Mesenchymal stem cell (in vitro differentiated cells and primary cell): Measurements from ENCODE around the gene HADHB.

Experiments used
- DNase-seq: peaks from one replicate; pipeline ENCODE4 v3.0.0-alpha.2; 2013
- H2AFZ ChIP-seq: one replicate; pipeline ENCODE4 v1.6.1; 2013; ENCODE audit warnings: low read depth, mild to moderate bottlenecking, control low read depth, inconsistent platforms, low read length, moderate library complexity
- H2AK5ac ChIP-seq: 2 replicates; pipeline ENCODE4 v1.6.1; 2013; ENCODE audit warnings: low read length, moderate library complexity, mild to moderate bottlenecking, inconsistent platforms; ENCODE audit not compliant: severe bottlenecking
- H2BK120ac ChIP-seq: one replicate; pipeline ENCODE4 v1.6.1; 2013; ENCODE audit warnings: low read depth, mild to moderate bottlenecking, inconsistent platforms, low read length, moderate library complexity
- H2BK12ac ChIP-seq, 2 experiments: one replicate each; pipeline ENCODE4 v1.6.1; 2013; ENCODE audit warnings: inconsistent platforms in 2 of 2, low read length in 2 of 2, mild to moderate bottlenecking in 2 of 2, moderate library complexity in 2 of 2, control low read depth in 1 of 2
- H2BK15ac ChIP-seq: one replicate; pipeline ENCODE4 v1.6.1; 2013; ENCODE audit warnings: mild to moderate bottlenecking, low read depth, inconsistent platforms; ENCODE audit not compliant: poor library complexity, severe bottlenecking
- H2BK5ac ChIP-seq: 2 replicates; pipeline ENCODE4 v1.6.1; 2013; ENCODE audit warnings: low read depth, mild to moderate bottlenecking, low read length, control low read depth, inconsistent platforms; ENCODE audit not compliant: poor library complexity, severe bottlenecking
- H3K14ac ChIP-seq, 2 experiments: one replicate each; pipeline ENCODE4 v1.6.1; 2013; ENCODE audit warnings: inconsistent platforms in 2 of 2, low read length in 2 of 2, control low read depth in 1 of 2, mild to moderate bottlenecking in 1 of 2, moderate library complexity in 1 of 2
- H3K18ac ChIP-seq, 2 experiments: one replicate each; pipeline ENCODE4 v1.6.1; 2013; ENCODE audit warnings: inconsistent platforms in 2 of 2, low read length in 2 of 2, control low read depth in 1 of 2, low read depth in 1 of 2, mild to moderate bottlenecking in 1 of 2
- H3K23ac ChIP-seq, 2 experiments: one replicate each; pipeline ENCODE4 v1.6.1; 2013; ENCODE audit warnings: inconsistent platforms in 2 of 2, low read length in 2 of 2, mild to moderate bottlenecking in 2 of 2, moderate library complexity in 2 of 2, control low read depth in 1 of 2
- H3K27ac ChIP-seq: 2 replicates; pipeline ENCODE4 v1.5.1; 2013; ENCODE audit warnings: mild to moderate bottlenecking, moderate library complexity, low read length, control low read depth, inconsistent platforms; ENCODE audit not compliant: poor library complexity, severe bottlenecking
- H3K27me3 ChIP-seq, 2 experiments: 2 replicates each; pipeline versions ENCODE4 v1.6.1 to v1.7.0; 2013; ENCODE audit warnings: low read length in 2 of 2, mild to moderate bottlenecking in 2 of 2, moderate library complexity in 2 of 2, control low read depth in 1 of 2, inconsistent platforms in 1 of 2; ENCODE audit not compliant: control insufficient read depth in 1 of 2, insufficient read depth in 1 of 2
- H3K36me3 ChIP-seq, 2 experiments: 2 replicates each; pipeline versions ENCODE4 v1.6.1 to v1.7.0; 2013; ENCODE audit warnings: low read length in 2 of 2, control low read depth in 1 of 2, inconsistent platforms in 1 of 2, low read depth in 1 of 2, mild to moderate bottlenecking in 1 of 2; ENCODE audit not compliant: insufficient read depth in 2 of 2, control insufficient read depth in 1 of 2
- H3K4ac ChIP-seq, 2 experiments: one replicate each; pipeline ENCODE4 v1.6.1; 2013; ENCODE audit warnings: inconsistent platforms in 2 of 2, low read length in 2 of 2, mild to moderate bottlenecking in 2 of 2, moderate library complexity in 2 of 2, control low read depth in 1 of 2, low read depth in 1 of 2
- H3K4me1 ChIP-seq: 2 replicates; pipeline ENCODE4 v1.6.1; 2013; ENCODE audit warnings: low read depth, low read length, control low read depth; ENCODE audit not compliant: control insufficient read depth, insufficient read depth
- H3K4me2 ChIP-seq: 2 replicates; pipeline ENCODE4 v1.6.1; 2013; ENCODE audit warnings: low read length, mild to moderate bottlenecking, inconsistent platforms; ENCODE audit not compliant: poor library complexity, severe bottlenecking
- H3K4me3 ChIP-seq, 2 experiments: 2 replicates each; pipeline versions ENCODE4 v1.5.1 to v1.7.0; 2013; ENCODE audit warnings: low read length in 2 of 2, mild to moderate bottlenecking in 2 of 2, control low read depth in 1 of 2, low read depth in 1 of 2; ENCODE audit not compliant: insufficient read depth in 1 of 2
- H3K79me1 ChIP-seq: replicated peaks from 2 replicates; pipeline ENCODE4 v1.6.1; 2013; ENCODE audit warnings: mild to moderate bottlenecking, control low read depth, low read length, inconsistent platforms; ENCODE audit not compliant: poor library complexity, severe bottlenecking
- H3K9ac ChIP-seq: 2 replicates; pipeline ENCODE4 v1.7.0; 2013; ENCODE audit warnings: mild to moderate bottlenecking, low read length, moderate library complexity
- H3K9me3 ChIP-seq: 2 replicates; pipeline ENCODE4 v1.7.0; 2013; ENCODE audit warnings: mild to moderate bottlenecking, low read length; ENCODE audit not compliant: control insufficient read depth
- H4K8ac ChIP-seq: one replicate; pipeline ENCODE4 v1.6.1; 2013; ENCODE audit warnings: inconsistent platforms, mild to moderate bottlenecking, low read length, moderate library complexity
- H4K91ac ChIP-seq: one replicate; pipeline ENCODE4 v1.6.1; 2013; ENCODE audit warnings: mild to moderate bottlenecking, low read length, inconsistent platforms
- WGBS: methylation state at CpG from one replicate; pipeline ENCODE4 v1.1.7; 2013; ENCODE audit warnings: mixed read lengths; 5-methylcytosine and 5-hydroxymethylcytosine counted together

Gene HADHB

DNA sequence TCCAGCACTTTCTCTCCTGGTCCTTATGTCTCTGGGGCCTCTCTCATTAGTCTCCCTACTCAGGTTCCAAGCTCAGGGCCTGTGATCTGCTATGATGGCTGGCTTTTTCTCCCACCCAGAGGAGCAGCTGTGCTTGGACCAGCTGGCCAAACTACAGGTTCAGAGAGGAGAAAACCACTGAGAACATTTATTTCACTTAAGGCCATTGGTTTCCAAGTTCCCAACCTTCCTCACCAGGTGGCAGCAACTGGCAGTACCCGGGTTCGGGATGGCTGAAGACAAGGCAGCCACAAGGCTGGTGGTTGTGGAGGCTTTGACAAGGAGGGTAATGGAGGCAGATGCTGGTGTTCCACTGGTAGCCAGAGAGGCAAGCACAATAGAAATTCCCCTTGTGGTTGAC, 71.3 kb downstream of the HADHB start:
- peaks cover 1% of the 10 kb centered on the region for H3K4me1 ChIP-seq
- 59% methylated on average over 2 of the region's 2 CpGs for WGBS

GRCh38 chr2:26316845-26317244, 72.1 kb downstream of the HADHB start:
- H3K36me3 ChIP-seq, result no peaks in the 10 kb centered on the region
- H2BK12ac ChIP-seq, result no peak overlapping the region
- DNase-seq, result no peak
- no peak overlapping the region for H3K4ac ChIP-seq
- H3K9ac ChIP-seq, result no peak overlapping the region
- H2BK15ac ChIP-seq, result no peak overlapping the region
- H3K18ac ChIP-seq, result no peak overlapping the region
- H2AK5ac ChIP-seq, result no peak overlapping the region
- H4K8ac ChIP-seq, result no peak overlapping the region
- peaks cover 35 to 44% of the 10 kb centered on the region in 2 experiments for H3K27me3 ChIP-seq
- no peak overlapping the region for H2AFZ ChIP-seq
- no peak overlapping the region for H3K4me2 ChIP-seq
- no peaks in the 10 kb centered on the region for H3K4me1 ChIP-seq
- 87% methylated on average over 5 of the region's 6 CpGs for WGBS
- no peaks in the 10 kb centered on the region for H3K79me1 ChIP-seq
- no peak overlapping the region for H3K4me3 ChIP-seq
- no peak overlapping the region for H3K14ac ChIP-seq
- no peak overlapping the region for H3K27ac ChIP-seq
- H4K91ac ChIP-seq, result no peak overlapping the region
- no peaks in the 10 kb centered on the region for H3K9me3 ChIP-seq
- no peak overlapping the region for H2BK120ac ChIP-seq
- H2BK5ac ChIP-seq, result no peak overlapping the region
- H3K23ac ChIP-seq, result no peak overlapping the region

More for the DNA sequence above, 71.3 kb downstream of the HADHB start:
- Histone ChIP-seq H3K4me2 (no peak overlapping the region), H3K18ac (no peak overlapping the region), H4K91ac (no peak overlapping the region), H3K23ac (no peak overlapping the region), H3K79me1 (no peaks in the 10 kb centered on the region), H2AK5ac (no peak overlapping the region), H3K9ac (no peak overlapping the region), H3K36me3 (no peaks in the 10 kb centered on the region), H2AFZ (no peak overlapping the region), H3K14ac (no peak overlapping the region), H3K9me3 (no peaks in the 10 kb centered on the region), H3K4ac (no peak overlapping the region), H3K4me3 (no peak overlapping the region), H2BK12ac (no peak overlapping the region), H2BK15ac (no peak overlapping the region), H4K8ac (no peak overlapping the region), H3K27ac (no peak overlapping the region), H2BK5ac (no peak overlapping the region), H3K27me3 (peaks cover 32 to 40% of the 10 kb centered on the region in 2 experiments), H2BK120ac (no peak overlapping the region)
- no peak for DNase-seq

- Histone ChIP-seq H3K4me2 (no peak overlapping the region), H4K8ac (no peak overlapping the region), H2BK15ac (no peak overlapping the region), H3K36me3 (no peaks in the 10 kb centered on the region), H3K4me1 (no peaks in the 10 kb centered on the region), H3K18ac (no peak overlapping the region), H3K27me3 (peaks cover 35 to 44% of the 10 kb centered on the region in 2 experiments), H3K23ac (no peak overlapping the region), H3K9ac (no peak overlapping the region), H3K14ac (no peak overlapping the region), H3K4ac (no peak overlapping the region), H3K9me3 (no peaks in the 10 kb centered on the region), H3K27ac (no peak overlapping the region), H3K4me3 (no peak overlapping the region), H2BK12ac (no peak overlapping the region), H2AK5ac (no peak overlapping the region), H3K79me1 (no peaks in the 10 kb centered on the region), H4K91ac (no peak overlapping the region), H2BK120ac (no peak overlapping the region), H2AFZ (no peak overlapping the region), H2BK5ac (no peak overlapping the region)
- DNase-seq, result no peak
- 91% methylated on average over 7 of the region's 8 CpGs for WGBS
These were observed 72.8 kb downstream of the HADHB start for GRCh38 chr2:26317377-26318105.

DNA sequence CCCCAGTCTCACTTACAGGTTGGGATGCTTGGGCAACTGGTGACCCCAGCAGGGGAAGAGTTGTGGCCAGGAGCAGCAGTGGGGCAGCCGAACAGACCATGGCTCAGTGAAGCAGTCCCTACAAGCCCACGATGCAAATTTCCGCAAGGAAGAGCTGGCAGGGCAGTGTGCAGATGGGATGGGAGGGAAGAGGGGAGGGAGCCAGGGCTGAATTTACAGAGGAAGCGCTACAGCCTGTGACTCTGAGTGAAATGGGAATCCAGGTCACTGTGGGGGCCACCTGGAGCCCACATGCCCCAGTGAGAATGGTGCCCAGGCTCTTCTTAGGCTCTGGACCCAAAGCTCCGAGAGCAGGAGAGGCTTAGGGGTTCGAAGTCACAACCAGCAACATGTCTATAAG, 74.2 kb downstream of the HADHB start:
- Histone ChIP-seq H2AFZ (no peak overlapping the region), H3K79me1 (no peaks in the 10 kb centered on the region), H3K14ac (no peak overlapping the region), H3K4ac (no peak overlapping the region), H2BK120ac (no peak overlapping the region), H3K27ac (no peak overlapping the region), H4K8ac (no peak overlapping the region), H3K23ac (no peak overlapping the region), H2BK15ac (no peak overlapping the region), H3K4me1 (no peaks in the 10 kb centered on the region), H3K4me3 (no peak overlapping the region), H3K18ac (no peak overlapping the region), H3K9me3 (no peaks in the 10 kb centered on the region), H3K36me3 (no peaks in the 10 kb centered on the region), H2BK12ac (no peak overlapping the region), H4K91ac (no peak overlapping the region), H2AK5ac (no peak overlapping the region), H3K4me2 (no peak overlapping the region), H2BK5ac (no peak overlapping the region), H3K9ac (no peak overlapping the region), H3K27me3 (peaks cover 32 to 44% of the 10 kb centered on the region in 2 experiments)
- DNase-seq, result no peak
- WGBS, result 57% methylated on average over 6 of the region's 6 CpGs
